Astrocyte (in vitro differentiated cells and primary cell): ENCODE measurements around the gene MTUS2. TPM values are rescaled to one million over a fixed set of nuclear protein-coding genes. Genes with fewer than 3 reads are reported as not detected.

Experiments used
- DNase-seq: peaks from one replicate; pipeline ENCODE4 v3.0.0-alpha.2; 2010; ENCODE audit warnings: low read depth
- FAIRE-seq: peaks from 2 replicates; lab custom pipeline; 2011; peaks lifted over from hg19 to GRCh38; lab: Jason Lieb, UNC
- H2AFZ ChIP-seq: 2 replicates; pipeline ENCODE4 v1.6.0; 2012; ENCODE audit warnings: low read depth, low read length, inconsistent platforms
- H3K27ac ChIP-seq: 2 replicates; pipeline ENCODE4 v1.5.1; 2011; ENCODE audit warnings: low read depth, low read length, inconsistent platforms
- H3K27me3 ChIP-seq: 2 replicates; pipeline ENCODE4 v1.6.0; 2011; ENCODE audit warnings: low read length, inconsistent platforms; ENCODE audit not compliant: insufficient read depth
- H3K36me3 ChIP-seq: 2 replicates; pipeline ENCODE4 v1.5.1; 2011; ENCODE audit warnings: low read length, inconsistent platforms; ENCODE audit not compliant: insufficient read depth
- H3K4me1 ChIP-seq: 2 replicates; pipeline ENCODE4 v1.5.1; 2011; ENCODE audit warnings: low read length, inconsistent platforms; ENCODE audit not compliant: insufficient read depth
- H3K4me2 ChIP-seq: 2 replicates; pipeline ENCODE4 v1.6.0; 2012; ENCODE audit warnings: low read length, inconsistent platforms
- H3K4me3 ChIP-seq: 2 replicates; pipeline ENCODE4 v1.5.1; 2011; ENCODE audit warnings: low read depth, mild to moderate bottlenecking, low read length, inconsistent platforms; ENCODE audit not compliant: insufficient read depth
- H3K79me2 ChIP-seq: 2 replicates; pipeline ENCODE4 v1.6.0; 2012; ENCODE audit warnings: mild to moderate bottlenecking, low read length, inconsistent platforms; ENCODE audit not compliant: insufficient read depth
- H3K9ac ChIP-seq: 2 replicates; pipeline ENCODE4 v1.6.0; 2012; ENCODE audit warnings: mild to moderate bottlenecking, low read length, inconsistent platforms
- H3K9me3 ChIP-seq: 2 replicates; pipeline ENCODE4 v1.5.1; 2012; ENCODE audit warnings: low read depth, mild to moderate bottlenecking, low read length, inconsistent platforms; ENCODE audit not compliant: insufficient read depth
- H4K20me1 ChIP-seq: 2 replicates; pipeline ENCODE4 v1.6.0; 2012; ENCODE audit warnings: low read length, inconsistent platforms; ENCODE audit not compliant: insufficient read depth
- H3K27ac Mint-ChIP-seq: one replicate; pipeline ENCODE4 v1.8.0; 2021; ENCODE audit warnings: mild to moderate bottlenecking, mixed read lengths; ENCODE audit not compliant: unreplicated experiment
- H3K27me3 Mint-ChIP-seq: one replicate; pipeline ENCODE4 v1.8.0; 2021; ENCODE audit warnings: low read depth, mixed read lengths; ENCODE audit not compliant: unreplicated experiment
- H3K36me3 Mint-ChIP-seq: one replicate; pipeline ENCODE4 v1.8.0; 2021; ENCODE audit warnings: low read depth, mixed read lengths; ENCODE audit not compliant: unreplicated experiment
- H3K4me1 Mint-ChIP-seq: one replicate; pipeline ENCODE4 v1.8.0; 2021; ENCODE audit warnings: low read depth, mixed read lengths; ENCODE audit not compliant: unreplicated experiment
- H3K4me3 Mint-ChIP-seq: one replicate; pipeline ENCODE4 v1.8.0; 2021; ENCODE audit warnings: mild to moderate bottlenecking, moderate library complexity, mixed read lengths; ENCODE audit not compliant: unreplicated experiment
- H3K9me3 Mint-ChIP-seq: one replicate; pipeline ENCODE4 v1.8.0; 2021; ENCODE audit warnings: mild to moderate bottlenecking, mixed read lengths; ENCODE audit not compliant: unreplicated experiment
- CTCF ChIP-seq: IDR thresholded peaks from 2 replicates; pipeline ENCODE4 v1.5.1; 2011; ENCODE audit warnings: low read depth, mild to moderate bottlenecking, inconsistent platforms, low read length, moderate library complexity; ENCODE audit not compliant: insufficient read depth
- EZH2 ChIP-seq: IDR thresholded peaks from 2 replicates; pipeline ENCODE4 v1.6.1; 2012; ENCODE audit warnings: mild to moderate bottlenecking, low read length, inconsistent platforms; ENCODE audit not compliant: insufficient read depth
- total RNA-seq: library from RNA; stranded (reverse); gene quantifications from 2 replicates; pipeline ENCODE4 v1.2.1, GENCODE V29; 2021

MTUS2 gene
- total RNA-seq, 1 donor from 2014 or later: 0.50 TPM

DNA sequence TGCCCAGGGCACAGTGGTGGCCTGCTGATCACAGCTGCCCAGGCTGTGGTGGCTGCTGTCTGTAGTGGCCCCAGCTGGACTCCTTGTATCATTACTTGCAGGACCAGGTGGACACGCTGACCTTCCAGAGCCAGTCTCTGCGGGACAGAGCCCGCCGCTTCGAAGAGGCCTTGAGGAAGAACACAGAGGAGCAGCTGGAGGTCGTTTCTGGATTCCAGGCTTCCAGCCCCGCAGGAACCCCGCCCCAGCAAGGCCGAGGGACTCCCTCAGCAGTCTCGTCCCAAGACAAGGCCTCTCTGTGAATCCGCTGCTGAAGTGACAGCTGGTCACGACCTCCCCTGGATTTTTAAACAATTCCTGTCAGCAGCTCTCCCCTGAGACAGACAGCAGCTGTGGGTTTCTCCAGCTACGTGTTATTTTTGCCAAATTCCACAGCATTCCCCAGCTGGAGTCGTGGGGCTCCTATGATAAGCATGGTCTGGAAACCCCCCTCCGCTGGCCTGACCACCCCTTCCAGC is 677.1 kb downstream of the MTUS2 start:
- Histone ChIP-seq H3K27ac (no peak overlapping the region), H3K4me2 (peak overlapping the region; percentile 47), H3K9me3 (no peaks in the 10 kb centered on the region), H3K27me3 (peaks cover 28% of the 10 kb centered on the region), H3K9ac (no peak overlapping the region), H3K79me2 (no peaks in the 10 kb centered on the region), H3K36me3 (no peaks in the 10 kb centered on the region), H3K4me1 (peaks cover 7% of the 10 kb centered on the region), H4K20me1 (peaks cover 3% of the 10 kb centered on the region), H3K4me3 (no peak overlapping the region), H2AFZ (no peak overlapping the region)
- H3K27me3 Mint-ChIP-seq: peaks cover 17% of the 10 kb centered on the region
- TF ChIP-seq CTCF: no peak
- TF ChIP-seq EZH2: no peak
- no peaks in the 10 kb centered on the region for H3K36me3 Mint-ChIP-seq
- FAIRE-seq (no peak), DNase-seq (peak; percentile 61)
- H3K4me3 Mint-ChIP-seq: no peak overlapping the region
- H3K9me3 Mint-ChIP-seq: no peaks in the 10 kb centered on the region
- peaks cover 24% of the 10 kb centered on the region for H3K4me1 Mint-ChIP-seq
- H3K27ac Mint-ChIP-seq: peak overlapping the region; percentile 64

GRCh38 chr13:29498426-29499040 is 678.4 kb downstream of the MTUS2 start:
- H3K4me1 ChIP-seq: peaks cover 7% of the 10 kb centered on the region
- peaks cover 14% of the 10 kb centered on the region for H3K27me3 Mint-ChIP-seq
- no peaks in the 10 kb centered on the region for H3K79me2 ChIP-seq
- H3K27ac ChIP-seq: no peak overlapping the region
- H3K4me3 ChIP-seq: no peak overlapping the region
- peaks cover 3% of the 10 kb centered on the region for H4K20me1 ChIP-seq
- H3K4me1 Mint-ChIP-seq: peaks cover 24% of the 10 kb centered on the region
- H3K27me3 ChIP-seq: peaks cover 18% of the 10 kb centered on the region
- H2AFZ ChIP-seq: no peak overlapping the region
- FAIRE-seq: no peak
- TF ChIP-seq CTCF (no peak), EZH2 (no peak)
- no peak overlapping the region for H3K4me3 Mint-ChIP-seq
- H3K9me3 ChIP-seq: no peaks in the 10 kb centered on the region
- no peaks in the 10 kb centered on the region for H3K36me3 ChIP-seq
- no peak overlapping the region for H3K27ac Mint-ChIP-seq
- no peaks in the 10 kb centered on the region for H3K36me3 Mint-ChIP-seq
- H3K4me2 ChIP-seq: no peak overlapping the region
- H3K9ac ChIP-seq: no peak overlapping the region
- DNase-seq: no peak
- no peaks in the 10 kb centered on the region for H3K9me3 Mint-ChIP-seq

GRCh38 chr13:29499506-29500165 is 679.5 kb downstream of the MTUS2 start:
- Mint-ChIP-seq H3K36me3 (peaks cover 2% of the 10 kb centered on the region), H3K27me3 (peaks cover 7% of the 10 kb centered on the region), H3K9me3 (no peaks in the 10 kb centered on the region), H3K4me3 (no peak overlapping the region), H3K4me1 (peaks cover 26% of the 10 kb centered on the region), H3K27ac (no peak overlapping the region)
- Histone ChIP-seq H3K9me3 (no peaks in the 10 kb centered on the region), H2AFZ (no peak overlapping the region), H3K27ac (no peak overlapping the region), H3K9ac (no peak overlapping the region), H3K4me1 (peaks cover 7% of the 10 kb centered on the region), H4K20me1 (peaks cover 3% of the 10 kb centered on the region), H3K27me3 (peaks cover 11% of the 10 kb centered on the region), H3K4me3 (no peak overlapping the region), H3K79me2 (no peaks in the 10 kb centered on the region), H3K4me2 (no peak overlapping the region), H3K36me3 (no peaks in the 10 kb centered on the region)
- no peak for FAIRE-seq
- TF ChIP-seq EZH2: no peak
- TF ChIP-seq CTCF: no peak
- no peak for DNase-seq
